Measurements from ENCODE around the gene CASD1.

Gene CASD1

DNA sequence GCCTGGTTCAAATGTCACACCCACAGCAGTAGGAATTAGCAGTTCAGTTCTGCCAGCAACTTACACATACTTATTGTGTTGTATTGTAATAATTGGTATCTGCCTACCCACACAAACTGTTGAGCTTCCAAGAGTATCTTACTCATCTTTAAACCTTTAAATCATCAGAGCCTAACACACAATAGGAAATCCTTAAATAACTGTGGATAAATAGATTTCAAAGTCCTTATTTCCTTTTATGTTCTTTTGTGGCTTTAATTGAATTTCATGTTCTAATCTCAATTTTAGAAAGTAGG, 3.9 kb downstream of the CASD1 start:
- DNase-seq, result no peak

DNA sequence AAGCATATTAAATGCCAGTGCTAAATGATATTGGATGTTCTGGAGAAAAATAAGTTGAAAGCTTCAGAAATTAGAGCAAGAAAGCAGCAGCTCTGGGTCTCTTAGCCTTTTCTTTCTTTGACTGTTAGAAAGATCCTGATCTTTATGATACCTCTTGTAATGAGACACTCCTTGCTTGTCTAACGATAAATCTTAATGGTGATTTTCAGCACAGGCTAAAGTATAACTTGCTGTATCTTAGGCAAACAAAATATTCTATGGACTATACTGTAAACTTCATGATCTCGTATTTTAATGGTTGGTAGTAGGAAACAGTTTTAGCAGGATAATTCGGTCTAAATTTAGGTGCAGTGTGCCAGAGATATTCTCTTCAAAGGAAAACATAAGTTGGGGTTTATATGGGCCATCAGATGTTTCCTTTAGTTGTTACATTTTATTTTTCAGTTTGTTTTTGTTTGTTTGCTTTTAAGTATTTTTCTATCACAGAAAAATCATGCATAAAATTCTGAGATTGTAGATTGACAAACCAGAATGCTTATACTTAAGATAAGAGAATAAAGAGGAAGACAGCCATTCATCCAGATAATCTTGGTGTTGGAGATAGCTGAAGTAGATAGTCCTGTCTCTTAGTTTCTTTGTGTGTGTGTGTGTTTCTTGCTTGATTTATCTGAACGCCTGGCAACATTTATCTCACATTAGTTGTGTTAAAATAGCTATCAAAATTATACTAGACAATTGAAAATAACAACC, 4.7 kb downstream of the CASD1 start:
- DNase-seq, result no peak

DNA sequence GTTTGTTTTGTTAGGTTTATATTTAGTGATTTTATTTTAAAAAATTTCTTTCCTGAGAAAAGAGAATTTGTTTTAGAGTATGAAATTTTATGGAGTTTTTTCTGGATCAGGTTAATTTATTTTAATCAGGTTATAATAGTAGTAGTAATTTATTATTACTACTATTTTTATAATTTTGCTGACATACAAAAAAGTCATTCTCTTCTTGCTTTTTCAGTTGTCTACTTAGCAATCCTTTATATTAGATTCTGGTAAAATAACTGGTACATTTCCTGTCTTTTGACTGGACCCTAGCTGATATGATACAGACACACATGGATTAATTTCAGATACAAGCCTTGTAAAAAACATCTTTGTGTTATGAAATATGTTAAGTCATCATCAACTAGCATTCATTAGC, 5.3 kb downstream of the CASD1 start:
- no peak for DNase-seq

DNA sequence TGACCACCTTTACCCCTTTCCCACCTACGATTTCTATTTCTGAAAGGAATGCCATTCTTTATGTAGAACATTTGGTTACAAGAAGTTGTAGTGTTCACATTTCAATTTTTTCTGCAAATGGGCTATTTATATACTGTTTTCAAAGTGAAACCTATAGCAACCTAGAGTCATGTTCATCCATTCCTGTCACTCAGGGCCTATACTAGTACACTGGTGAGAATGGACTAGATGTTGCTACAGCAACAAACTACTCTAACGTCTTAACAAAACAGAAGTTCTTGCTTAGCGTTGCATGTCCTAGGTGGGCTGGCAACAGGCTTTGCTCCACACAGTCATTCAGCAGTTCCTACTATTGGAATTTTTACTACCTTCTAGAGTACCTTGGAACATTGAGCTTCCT, 16.3 kb downstream of the CASD1 start:
- no peak for DNase-seq

DNA sequence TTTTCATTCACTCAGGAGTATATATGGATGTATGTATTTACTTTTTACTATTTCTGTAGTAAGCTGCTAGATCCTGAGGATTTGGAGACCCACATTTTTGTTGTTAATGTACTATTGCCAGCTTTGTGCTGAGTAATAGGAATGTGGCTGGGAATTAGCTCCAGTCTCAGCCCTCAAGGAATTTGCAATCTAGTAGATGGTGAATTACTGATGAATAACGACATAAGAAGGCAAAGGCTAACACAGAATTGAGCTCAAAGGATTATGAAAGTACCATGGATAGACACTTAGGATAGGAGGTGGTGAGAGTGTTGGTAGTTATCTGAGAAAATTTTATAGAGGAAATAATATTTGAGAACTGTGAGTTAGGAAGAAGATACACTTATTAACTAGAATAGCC, 19.9 kb downstream of the CASD1 start:
- peak; percentile 78 for DNase-seq

DNA sequence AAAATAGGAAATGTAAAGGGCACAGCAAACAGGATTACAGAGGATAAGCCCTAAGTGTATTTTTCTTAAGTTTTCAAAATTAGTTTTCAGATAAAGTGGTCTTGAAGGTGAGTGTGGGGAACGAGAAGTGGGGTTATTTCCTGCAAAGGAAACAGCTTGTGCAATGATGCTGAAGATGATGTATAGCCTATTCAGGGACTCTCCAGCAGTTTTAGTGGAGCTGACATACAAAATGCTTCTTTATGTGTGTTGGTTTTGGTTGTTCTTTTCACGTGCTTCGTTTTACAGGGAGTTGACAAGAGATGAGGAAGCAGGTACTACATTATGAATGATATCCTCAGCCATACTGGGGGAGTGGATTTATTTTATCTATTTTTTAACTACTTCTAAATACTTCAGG, 20.5 kb downstream of the CASD1 start:
- DNase-seq, result no peak

DNA sequence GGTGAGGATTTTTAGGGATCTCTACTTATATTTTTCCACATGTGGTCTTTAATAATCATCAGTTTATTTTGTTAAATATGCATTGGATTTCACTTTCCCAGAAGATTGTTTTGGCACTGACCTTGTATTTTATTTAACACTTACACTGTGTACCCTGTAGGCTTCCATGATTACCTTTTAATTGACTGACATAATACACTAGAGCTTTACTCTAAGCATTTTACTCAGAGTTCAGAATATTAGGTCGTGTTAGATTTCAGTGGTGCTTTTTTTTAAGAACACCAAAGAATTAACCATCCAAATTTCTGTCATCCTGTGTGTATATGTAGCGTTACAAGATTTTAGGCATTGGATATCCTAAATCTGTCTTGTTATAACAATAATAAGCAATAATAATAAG, 23.1 kb downstream of the CASD1 start:
- no peak for DNase-seq

DNA sequence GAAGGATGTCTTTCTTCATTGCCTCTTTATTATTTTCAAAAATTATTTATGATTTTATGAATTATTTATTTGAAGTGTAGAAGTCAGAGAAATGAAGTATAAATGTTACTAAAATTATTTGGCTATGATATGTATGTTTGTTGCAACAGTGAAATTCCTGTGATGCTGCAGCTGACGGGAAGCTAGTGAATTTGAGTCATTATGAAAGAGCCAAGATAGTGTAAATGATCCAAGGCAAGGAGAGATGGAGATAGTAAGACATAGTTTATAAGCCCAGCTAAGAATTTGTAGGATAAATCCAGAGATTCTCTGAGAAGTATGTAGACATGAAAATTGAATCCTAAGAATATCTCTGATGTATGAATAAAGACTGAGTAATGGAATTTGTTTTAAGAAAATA, 30.8 kb downstream of the CASD1 start:
- DNase-seq, result peak; percentile 6

DNA sequence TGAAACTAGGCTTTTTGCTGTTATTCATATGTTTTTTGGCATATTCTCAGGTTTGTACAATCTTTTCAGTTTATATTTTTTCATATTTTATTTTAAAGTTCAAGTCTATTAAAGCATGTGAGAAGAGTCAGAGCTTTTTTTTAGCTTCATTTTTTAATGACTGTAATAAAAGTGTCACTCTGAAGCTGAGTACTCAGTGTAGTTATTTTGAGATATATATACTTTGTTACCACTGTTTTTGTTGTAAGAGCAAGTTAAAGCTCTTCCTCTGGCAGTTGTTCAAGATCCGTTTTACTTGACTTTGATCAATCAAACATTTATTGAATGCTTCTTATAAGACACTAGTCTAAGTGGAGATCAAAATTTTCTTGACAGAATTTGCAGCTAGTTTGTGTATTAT, 37.5 kb downstream of the CASD1 start:
- DNase-seq, result no peak

DNA sequence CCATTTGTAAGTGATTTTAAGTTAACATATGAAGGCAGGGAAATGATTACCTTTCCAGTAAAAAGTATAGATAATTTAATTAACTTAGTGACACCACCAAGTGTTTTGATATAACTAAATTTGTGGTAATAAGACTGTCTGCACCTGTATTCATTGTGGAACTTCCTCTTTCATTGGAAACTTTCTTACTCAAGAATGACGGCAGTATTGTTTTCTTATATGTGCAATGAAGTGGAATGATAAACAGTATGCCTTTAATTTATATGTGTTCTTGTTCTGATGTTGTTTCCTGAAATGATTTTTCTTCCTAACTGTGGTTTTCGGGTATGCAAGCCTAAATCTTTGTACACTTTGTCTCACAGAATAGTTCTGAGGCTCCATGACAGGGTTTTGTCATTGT, 46.4 kb downstream of the CASD1 start:
- DNase-seq, result no peak

DNA sequence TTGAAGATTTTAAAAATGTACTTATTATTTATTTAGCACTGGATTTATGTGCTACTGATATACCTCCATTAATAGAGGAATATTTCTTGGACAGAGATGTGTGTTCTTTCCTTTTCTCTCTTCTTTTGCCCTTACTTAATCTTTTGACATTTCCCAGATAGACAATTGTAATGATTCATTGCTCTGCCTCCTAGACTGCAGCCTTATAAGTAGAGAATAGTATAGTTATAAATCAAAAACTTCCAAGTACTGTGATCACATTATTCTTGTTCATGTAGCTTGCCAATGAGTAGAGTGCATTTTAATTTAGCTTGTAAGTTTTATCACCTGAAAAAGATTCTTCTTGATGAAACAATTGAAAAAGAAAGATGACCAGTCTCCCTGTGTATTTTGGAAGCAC, 47.6 kb downstream of the CASD1 start:
- DNase-seq, result no peak

DNA sequence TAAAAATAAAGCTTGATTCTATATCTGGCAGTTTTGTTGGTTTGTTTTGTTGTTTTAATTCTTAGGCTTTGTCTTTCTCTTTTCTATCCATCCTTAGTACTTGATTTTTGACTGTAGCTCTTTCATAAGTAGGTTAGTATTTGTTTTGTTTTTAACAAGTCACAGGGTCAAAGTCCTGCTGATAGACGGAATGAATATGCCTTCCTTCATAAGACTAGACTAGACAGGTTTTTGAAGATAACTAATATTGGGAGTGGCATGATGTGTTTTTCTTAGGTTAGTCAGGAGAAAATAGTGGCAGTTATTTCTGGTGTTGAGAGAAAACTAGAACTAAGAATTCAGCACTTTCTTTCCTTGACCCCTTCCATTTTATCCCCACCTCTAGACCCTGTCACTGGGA, 50.4 kb downstream of the CASD1 start:
- DNase-seq, result no peak

DNA sequence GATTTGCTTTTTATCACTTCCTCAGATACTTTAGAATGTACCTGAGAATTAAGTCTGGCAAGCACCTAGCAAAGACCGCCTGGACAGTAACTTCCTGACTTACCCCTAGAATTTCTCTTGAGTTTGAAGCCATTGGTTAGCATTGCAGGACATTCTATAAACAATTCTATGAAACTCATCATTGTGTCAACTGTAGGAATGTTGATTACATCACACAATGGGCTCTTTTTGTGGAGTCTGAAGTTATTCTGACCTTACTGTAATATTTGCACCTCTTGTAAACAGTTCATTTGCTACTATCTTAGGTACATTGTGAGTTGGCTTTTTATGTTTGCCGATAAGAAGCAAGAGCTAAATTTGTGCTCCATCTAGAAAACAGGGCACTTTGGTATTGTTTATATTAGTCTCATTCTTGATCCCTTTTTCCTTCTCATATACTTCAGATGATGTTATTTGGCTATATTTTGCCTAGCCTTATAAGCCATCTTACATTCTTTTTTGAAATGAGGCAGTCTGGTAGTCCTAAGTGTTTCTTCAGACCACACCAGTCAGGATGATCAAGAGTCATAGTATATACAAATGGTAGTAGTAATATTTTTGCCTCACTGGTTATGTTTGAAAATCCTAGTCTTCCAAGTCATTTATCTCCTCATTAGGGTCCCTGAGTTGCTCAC, 52.4 kb downstream of the CASD1 start:
- DNase-seq, result peak; percentile 29

DNA sequence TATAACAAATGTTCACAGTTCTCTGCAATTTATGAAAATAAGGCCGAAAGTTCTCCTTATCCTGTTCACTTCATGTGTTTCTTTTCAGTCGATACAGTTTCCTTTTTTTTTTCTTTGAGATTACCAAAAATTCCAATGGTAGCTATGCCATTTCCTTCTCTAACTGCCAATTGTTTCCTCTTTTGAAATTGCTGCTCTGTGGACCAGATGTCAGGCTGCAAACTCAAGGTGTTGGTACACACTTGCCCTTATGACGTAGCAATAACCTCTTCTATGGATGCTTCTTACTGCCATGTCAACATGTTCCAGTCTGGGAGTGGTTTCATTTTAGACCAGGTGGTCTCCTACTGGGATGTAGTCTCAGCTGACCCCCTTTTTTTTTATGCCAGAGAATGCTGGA, 52.9 kb downstream of the CASD1 start:
- no peak for DNase-seq

DNA sequence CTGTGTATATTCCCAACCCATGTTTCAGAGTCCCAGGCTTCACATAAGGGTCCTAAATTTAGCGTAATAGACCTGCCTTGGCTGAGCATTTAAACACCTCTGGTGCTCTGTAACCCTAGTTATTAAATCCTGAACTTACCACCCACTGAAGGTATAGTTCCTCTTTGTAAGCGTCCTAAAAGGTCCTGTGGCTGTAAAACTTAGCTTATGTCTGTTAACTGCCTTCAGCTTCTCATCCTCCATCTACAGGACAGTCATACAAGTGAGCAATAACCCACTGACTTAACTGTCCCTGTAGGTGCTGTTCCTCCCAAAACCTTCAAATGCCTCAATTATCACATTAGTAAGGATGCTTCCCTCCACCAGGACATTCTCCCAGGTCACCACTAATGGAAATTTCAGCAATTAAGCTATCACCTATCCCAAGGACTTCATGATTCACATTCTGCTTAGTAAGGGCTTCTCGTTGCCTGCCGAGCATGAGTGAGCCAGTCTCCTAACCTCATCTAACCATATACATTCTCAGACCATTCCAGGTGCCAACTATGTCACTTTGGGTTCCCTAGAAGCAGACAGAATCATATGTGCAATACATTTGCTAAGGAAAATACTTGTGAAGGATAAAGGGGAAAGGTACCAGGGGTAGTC, 55.8 kb downstream of the CASD1 start:
- DNase-seq, result no peak

DNA sequence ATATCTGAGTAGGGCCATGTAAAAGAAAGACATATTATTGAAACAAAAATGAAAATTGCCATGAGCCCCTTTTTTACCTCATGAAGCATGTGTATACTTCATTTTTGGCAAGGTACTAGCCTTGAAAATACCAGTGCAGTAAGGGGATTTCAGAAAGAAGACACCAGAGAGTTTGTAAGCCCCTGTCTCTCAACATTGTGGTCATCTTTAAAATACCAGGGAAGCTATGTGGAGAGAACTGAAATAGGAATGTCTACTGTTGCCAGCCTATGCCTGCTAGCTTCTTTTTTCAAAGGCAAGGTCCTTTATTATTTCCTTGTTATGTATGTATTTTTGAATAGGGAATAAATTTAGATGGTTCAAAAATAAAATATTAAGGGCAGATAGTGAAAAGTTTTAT, 57.8 kb downstream of the CASD1 start:
- DNase-seq, result no peak

DNA sequence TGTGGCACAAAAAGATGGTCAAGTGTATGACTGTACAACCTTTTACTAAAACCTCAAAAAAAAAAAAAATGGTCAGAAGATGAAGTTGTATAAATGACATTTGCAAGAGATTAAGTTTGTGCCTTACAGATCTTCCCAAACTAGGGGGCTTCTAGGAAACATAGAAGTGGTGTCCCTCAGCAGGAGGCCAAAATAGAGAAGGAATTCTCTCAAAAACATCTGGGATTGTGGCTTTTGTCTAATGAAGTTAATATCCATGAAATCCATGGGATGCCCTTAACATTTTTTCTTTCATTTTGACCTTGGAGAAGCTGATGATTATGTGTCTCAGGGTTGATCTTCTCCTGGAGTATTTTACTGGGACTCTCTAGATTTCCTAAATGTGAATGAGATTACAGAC, 62.2 kb downstream of the CASD1 start:
- no peak for DNase-seq

DNA sequence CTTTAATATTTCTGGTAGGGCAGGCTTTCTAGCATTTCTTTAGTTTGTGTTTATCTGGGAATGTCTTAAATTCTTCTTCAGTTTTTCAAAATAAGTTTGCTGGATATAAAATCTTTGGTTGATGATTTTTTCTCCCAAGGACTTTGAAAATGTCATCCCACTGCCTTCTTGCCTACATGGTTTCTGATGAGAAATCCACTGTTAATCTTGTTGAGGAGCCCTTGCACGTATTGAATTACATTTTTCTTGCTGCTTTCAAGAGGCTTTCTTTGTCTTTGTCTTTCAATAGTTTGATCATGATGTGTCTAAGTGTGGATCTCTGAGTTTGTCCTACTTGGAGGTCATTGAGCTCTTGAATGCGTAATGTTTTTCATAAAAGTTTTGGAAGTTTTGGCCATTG, 66.0 kb downstream of the CASD1 start:
- DNase-seq, result no peak

DNA sequence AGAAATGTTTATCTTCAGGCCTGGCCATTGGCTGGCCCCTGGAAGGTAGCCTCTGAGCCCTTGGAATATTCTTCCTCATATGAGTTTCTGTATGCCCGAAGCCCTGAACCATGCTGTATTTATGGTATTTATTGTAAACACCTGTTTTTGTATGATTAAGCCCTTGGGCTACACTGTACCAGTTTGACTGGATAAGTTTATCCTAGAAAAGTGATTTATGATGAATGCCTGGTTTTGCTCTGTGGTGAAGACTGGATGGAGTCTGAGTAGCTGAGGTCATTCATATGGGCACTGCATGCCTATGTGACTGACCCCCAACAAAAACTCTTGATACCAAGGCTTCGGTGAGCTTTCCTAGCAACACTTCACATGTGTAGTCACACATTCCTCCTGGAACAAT, 66.7 kb downstream of the CASD1 start:
- DNase-seq, result no peak

DNA sequence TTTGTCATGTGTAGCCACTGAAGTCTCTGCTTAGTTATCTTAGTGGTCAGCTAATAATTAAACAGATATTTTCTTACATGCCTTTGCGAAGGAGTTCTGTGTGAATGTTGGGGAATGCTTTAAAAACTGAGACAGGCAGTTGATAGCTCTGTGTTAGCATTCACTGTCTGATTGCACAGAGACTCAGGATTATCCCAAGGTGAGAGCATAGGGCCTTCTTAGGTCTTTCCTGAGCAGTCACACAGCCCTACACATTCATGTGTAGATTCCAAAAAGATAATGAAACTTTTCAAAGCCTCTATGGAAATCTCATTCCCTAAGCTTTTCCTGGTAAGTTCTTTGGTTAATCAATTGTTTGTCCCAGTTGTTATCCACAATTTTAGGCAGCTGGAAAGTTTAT, 67.7 kb downstream of the CASD1 start:
- no peak for DNase-seq

DNA sequence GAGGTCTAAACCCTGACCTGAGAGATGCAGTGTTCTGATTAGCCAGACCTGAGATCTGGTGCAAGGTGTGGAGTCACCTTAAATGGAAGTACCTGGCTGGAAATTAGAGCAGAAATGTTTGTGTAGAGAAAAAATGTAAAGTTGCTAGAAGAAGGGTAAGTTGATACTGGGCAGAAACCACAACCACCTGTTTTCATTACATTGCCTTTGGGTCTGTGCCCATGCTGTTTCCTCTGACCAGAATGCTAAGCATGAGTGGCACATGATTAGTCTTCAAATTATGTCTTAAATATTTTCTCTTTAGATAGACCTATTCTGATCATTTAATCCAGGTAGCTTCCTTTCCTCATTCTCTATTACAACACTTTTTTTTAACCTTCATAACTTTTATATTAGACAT, 69.0 kb downstream of the CASD1 start:
- no peak for DNase-seq

DNA sequence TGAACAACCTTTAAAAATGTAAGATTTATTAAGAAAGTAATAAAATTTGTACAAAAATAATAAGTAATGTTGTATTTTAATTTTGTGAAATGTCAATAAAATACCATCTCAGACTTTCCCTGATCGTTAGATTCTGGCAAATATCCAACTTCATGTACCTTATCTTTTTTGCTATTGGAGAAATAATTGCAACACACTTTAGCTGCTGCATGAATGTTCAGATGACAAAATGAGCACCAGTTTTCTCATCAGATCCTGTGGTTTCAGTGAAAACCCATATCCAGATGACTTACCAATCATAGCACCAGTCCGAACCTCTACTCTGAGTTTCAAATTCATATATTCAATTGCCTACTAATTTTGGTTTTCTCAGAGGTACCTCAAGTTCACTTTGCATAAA, 69.9 kb downstream of the CASD1 start:
- DNase-seq, result no peak

DNA sequence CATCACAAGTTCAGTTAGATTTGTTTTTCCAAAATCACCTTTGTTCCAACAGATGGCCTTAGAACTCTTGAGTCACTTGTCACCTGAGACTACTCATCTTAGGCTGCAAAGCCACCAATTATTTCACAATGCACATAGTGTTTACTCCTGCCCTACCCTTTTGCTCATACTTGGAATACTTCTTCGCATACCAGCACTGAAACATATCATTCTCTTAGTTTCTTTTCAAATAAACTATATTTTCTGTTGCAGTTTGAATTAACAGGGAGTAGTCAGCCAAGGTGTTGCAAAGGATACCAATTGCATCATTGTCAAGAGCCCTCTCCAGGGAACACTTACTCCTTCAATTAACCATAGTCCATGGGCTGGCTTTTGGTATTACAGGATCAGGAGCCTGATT, 71.0 kb downstream of the CASD1 start:
- peak; percentile 12 for DNase-seq

DNA sequence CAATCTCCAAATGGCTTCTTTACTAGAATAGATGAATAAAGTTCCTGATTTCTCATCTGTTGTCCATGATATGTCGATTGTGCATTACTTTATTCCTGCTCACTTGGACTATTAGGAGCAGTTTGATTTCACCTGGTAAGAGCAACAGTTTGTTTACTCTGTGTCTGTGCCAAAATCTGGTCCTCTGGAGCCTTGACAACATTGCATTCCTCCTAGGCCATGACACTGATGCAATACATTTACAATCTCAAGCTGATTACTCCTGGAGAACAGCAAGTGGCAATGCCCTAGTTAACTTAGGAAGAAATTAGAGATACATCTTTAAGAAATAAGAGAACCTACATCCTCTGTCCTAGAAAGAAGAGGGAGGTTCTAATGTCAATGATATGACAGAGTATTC, 74.5 kb downstream of the CASD1 start:
- DNase-seq, result no peak

DNA sequence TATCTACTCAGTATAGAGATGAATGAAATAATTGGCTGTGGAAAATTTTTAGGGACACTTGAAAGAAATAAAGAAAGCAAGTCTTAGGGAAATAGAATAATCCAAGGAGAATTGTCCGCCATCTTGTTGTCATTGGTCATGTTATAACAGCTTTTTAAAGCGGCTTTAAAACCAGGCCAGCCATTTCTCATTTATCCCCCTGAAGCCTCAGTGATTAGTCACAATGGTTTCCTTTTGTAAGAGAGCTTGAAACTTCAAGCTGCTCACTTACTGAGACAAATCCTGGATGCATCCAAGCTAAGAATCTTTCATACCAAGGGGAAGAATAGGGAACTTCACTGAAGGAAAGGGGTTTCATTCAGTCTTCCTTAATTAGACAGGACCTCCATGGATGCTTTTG, 78.5 kb downstream of the CASD1 start:
- DNase-seq, result no peak

Data from fibroblast of skin of back (primary cell).